Psoas muscle (tissue), 8 donors: ENCODE results near the gene TBC1D14. TPM values are rescaled to one million over a fixed set of nuclear protein-coding genes. Genes with fewer than 3 reads are reported as not detected.

Experiments used
- ATAC-seq, 4 donors: fragments of 200-7000 bp; cut with Tn5 transposase; one replicate each; pipeline ENCODE4 v1.9.1; 2020; ENCODE audit warnings: moderate library complexity in 3 of 4, mild to moderate bottlenecking in 2 of 4
- DNase-seq, 2 donors: peaks; one replicate each; pipeline ENCODE4 v3.0.0-alpha.2; 2020
- H3K27ac ChIP-seq: fragments of 200-600 bp; one replicate; pipeline ENCODE4 v1.8.0; 2022
- H3K27me3 ChIP-seq, 3 donors: fragments of 200-600 bp in 1 of 3; one replicate each; pipeline versions ENCODE4 v1.6.1 to v1.8.0; 2013 to 2022; ENCODE audit warnings: low read length in 2 of 3, mild to moderate bottlenecking in 2 of 3, moderate library complexity in 1 of 3; ENCODE audit not compliant: insufficient read depth in 3 of 3
- H3K36me3 ChIP-seq, 2 donors: fragments of 200-600 bp in 1 of 2; one replicate each; pipeline versions ENCODE4 v1.6.1 to v1.8.0; 2013 to 2022; ENCODE audit warnings: low read depth in 1 of 2, mild to moderate bottlenecking in 1 of 2, moderate library complexity in 1 of 2; ENCODE audit not compliant: insufficient read depth in 1 of 2
- H3K4me1 ChIP-seq: fragments of 200-600 bp; one replicate; pipeline ENCODE4 v1.8.0; 2022
- H3K4me3 ChIP-seq: fragments of 200-600 bp; one replicate; pipeline ENCODE4 v1.8.0; 2022; ENCODE audit warnings: mild to moderate bottlenecking
- H3K9me3 ChIP-seq: fragments of 200-600 bp; one replicate; pipeline ENCODE4 v1.8.0; 2022
- WGBS, 3 donors: extraction: QIAGEN DNeasy Blood & Tissue Kit; methylation state at CpG; one replicate each; pipeline versions ENCODE4 v1.1.6 to v1.1.7; 2013; 5-methylcytosine and 5-hydroxymethylcytosine counted together
- intact Hi-C, 2 donors: fragments of 100-400 bp; cut with DNase I; formaldehyde crosslinking; loops; one replicate each; pipeline versions ENCODE4 v1.11.0 to v1.14.2; 2022
- polyA plus RNA-seq, 3 donors: library from polyadenylated mRNA; stranded (reverse); fragments of 200-250 nt; gene quantifications; one replicate each; pipeline ENCODE4 v1.2.3, GENCODE V29; 2013
- total RNA-seq, 4 donors: library from RNA; stranded (reverse); fragmentation: NEBNext Ultra II Directional in 2 of 4; extraction: Animal tissue kit (Norgen Biotek cat#: 25700) in 2 of 4; gene quantifications; one replicate each; pipeline versions ENCODE4 v1.2.1 to v1.2.4, GENCODE V29; 2021 to 2023
- TF ChIP-seq, protein P1 (sequence below): fragments of 200-600 bp; IDR thresholded peaks from one replicate; pipeline ENCODE4 v1.8.0; 2022; ENCODE audit warnings: antibody characterized with exemption
- donor health status: healthy with polysubstance abuse.
- donor health status: DM: no; HTN: no; CAD: no; lungs with moderate emphysema.
- donor health status: Bipolar disorder and iron deficiency.
- donor health status: healthy.
- donor health status: DM: yes; HTN: yes; CAD: no.
- donor health status: DM: no; HTN: no; CAD: no.
- donor health status: DM: no; HTN: no; CAD: no.
- donor health status: DM: yes; HTN: yes; CAD: no.

TBC1D14 gene
- total and polyA plus RNA-seq, 7 donors: 14.7 to 45.5 (median 33.1) TPM

GRCh38 chr4:7066006-7066405 lies 156.4 kb downstream of the TBC1D14 start:
- H3K4me1 ChIP-seq: peaks cover 23% of the 10 kb centered on the region
- no peaks in the 10 kb centered on the region for H3K9me3 ChIP-seq
- ATAC-seq (no peak), DNase-seq (no peak)
- H3K27ac ChIP-seq: no peak overlapping the region
- 93 to 96% (median 93%) methylated on average over 11 of the region's 11 CpGs for WGBS, 3 donors
- peaks cover 7 to 42% of the 10 kb centered on the region in 2 donors for H3K36me3 ChIP-seq
- TF ChIP-seq, protein P1, sequence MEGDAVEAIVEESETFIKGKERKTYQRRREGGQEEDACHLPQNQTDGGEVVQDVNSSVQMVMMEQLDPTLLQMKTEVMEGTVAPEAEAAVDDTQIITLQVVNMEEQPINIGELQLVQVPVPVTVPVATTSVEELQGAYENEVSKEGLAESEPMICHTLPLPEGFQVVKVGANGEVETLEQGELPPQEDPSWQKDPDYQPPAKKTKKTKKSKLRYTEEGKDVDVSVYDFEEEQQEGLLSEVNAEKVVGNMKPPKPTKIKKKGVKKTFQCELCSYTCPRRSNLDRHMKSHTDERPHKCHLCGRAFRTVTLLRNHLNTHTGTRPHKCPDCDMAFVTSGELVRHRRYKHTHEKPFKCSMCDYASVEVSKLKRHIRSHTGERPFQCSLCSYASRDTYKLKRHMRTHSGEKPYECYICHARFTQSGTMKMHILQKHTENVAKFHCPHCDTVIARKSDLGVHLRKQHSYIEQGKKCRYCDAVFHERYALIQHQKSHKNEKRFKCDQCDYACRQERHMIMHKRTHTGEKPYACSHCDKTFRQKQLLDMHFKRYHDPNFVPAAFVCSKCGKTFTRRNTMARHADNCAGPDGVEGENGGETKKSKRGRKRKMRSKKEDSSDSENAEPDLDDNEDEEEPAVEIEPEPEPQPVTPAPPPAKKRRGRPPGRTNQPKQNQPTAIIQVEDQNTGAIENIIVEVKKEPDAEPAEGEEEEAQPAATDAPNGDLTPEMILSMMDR: no peak
- no peaks in the 10 kb centered on the region for H3K27me3 ChIP-seq
- no peak overlapping the region for H3K4me3 ChIP-seq
- intact Hi-C loops: loop anchor here in 1 of 2 donors (5.0 kb wide), 1 partner anchor 79 kb away; no protein-coding TSS in a partner anchor

DNA sequence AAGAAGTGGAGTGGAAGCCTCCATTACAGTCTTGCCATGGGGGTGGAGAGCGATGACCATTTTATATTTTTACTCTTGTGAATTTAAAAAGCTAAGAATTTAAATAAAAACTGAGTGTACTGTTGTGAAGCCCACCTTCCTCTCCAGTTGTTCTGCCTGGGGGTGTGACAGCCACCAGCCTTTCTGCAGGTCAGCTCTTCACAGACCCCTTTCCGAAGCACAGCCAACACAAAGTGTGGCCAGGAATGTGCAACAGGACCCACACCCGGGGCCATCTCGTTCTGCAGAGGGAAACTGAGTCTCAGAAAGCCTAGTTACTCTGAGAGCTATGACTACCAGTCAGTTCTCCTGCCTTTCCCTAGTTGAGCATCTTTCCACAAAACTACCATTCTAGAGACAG lies 156.9 kb downstream of the TBC1D14 start:
- Histone ChIP-seq H3K9me3 (no peaks in the 10 kb centered on the region), H3K27me3 (no peaks in the 10 kb centered on the region), H3K4me1 (peaks cover 23% of the 10 kb centered on the region), H3K27ac (peak overlapping the region; percentile 93), H3K36me3 (peaks cover 5 to 37% of the 10 kb centered on the region in 2 donors), H3K4me3 (peak overlapping the region; percentile 84)
- intact Hi-C loops: loop anchor here in 1 of 2 donors (5.0 kb wide), 1 partner anchor 79 kb away; no protein-coding TSS in a partner anchor
- DNase-seq: no peak
- 74 to 84% (median 82%) methylated on average over 4 of the region's 4 CpGs for WGBS, 3 donors
- no peak for ATAC-seq
- TF ChIP-seq, protein P1: no peak

DNA sequence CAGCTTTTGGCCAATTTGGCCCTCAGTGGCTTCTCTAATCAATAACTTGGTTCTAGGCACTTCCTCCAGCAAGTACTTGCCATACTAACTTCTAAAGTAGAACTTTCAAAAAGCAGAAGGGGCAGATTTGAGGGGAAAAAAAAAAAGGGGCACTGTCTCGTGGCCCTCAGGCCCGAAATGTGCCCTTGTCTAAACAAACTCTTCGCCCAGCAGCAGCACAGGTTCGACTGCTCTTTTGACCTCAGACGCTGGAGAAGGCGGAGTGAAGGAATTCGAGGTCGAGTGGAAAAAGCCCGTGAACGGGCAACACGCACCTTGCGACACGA lies 157.5 kb downstream of the TBC1D14 start:
- Histone ChIP-seq H3K27ac (peak overlapping the region; percentile 93), H3K4me1 (peaks cover 23% of the 10 kb centered on the region), H3K4me3 (peak overlapping the region; percentile 84), H3K36me3 (peaks cover 5 to 31% of the 10 kb centered on the region in 2 donors), H3K9me3 (no peaks in the 10 kb centered on the region), H3K27me3 (no peaks in the 10 kb centered on the region)
- TF ChIP-seq, protein P1: no peak
- no peak for DNase-seq
- intact Hi-C loops: loop anchor here (1.0 to 5.0 kb wide), 2 partner anchors 24 to 80 kb away; partner anchors contain the start of gene TADA2B (in 1 of the 2)
- WGBS, 3 donors: 3 to 6% (median 5%) methylated on average over 13 of the region's 13 CpGs
- no peak for ATAC-seq

- 0% methylated on average over 61 to 81 of the region's 81 CpGs for WGBS, 3 donors
- peaks cover 23% of the 10 kb centered on the region for H3K4me1 ChIP-seq
- H3K9me3 ChIP-seq: no peaks in the 10 kb centered on the region
- H3K27ac ChIP-seq: peak within 1 kb of the TSS; percentile 93
- peaks cover 5 to 25% of the 10 kb centered on the region in 2 donors for H3K36me3 ChIP-seq
- intact Hi-C loops: loop anchor here (1.0 to 5.0 kb wide), 2 partner anchors 24 to 80 kb away; partner anchors contain the start of gene TADA2B (in 1 of the 2)
- DNase-seq (peak; percentile 100), ATAC-seq (peak; percentile 94 to 97 (median 96))
- no peaks in the 10 kb centered on the region for H3K27me3 ChIP-seq
- H3K4me3 ChIP-seq: peak within 1 kb of the TSS; percentile 84
- TF ChIP-seq, protein P1: no peak
These were observed 158.0 kb downstream of the TBC1D14 start, which contains the start of gene GRPEL1 for GRCh38 chr4:7067452-7068278. TSS of gene GRPEL1 (minus strand) at chr4:7068064. CDS start at chr4:7068032, 32 bp downstream.
